HCT116 (cell line): ENCODE results near the gene ARAP1. TPM values are rescaled to one million over a fixed set of nuclear protein-coding genes. Genes with fewer than 3 reads are reported as not detected.
A peak's percentile ranks its signal among the peaks of the same experiment; 100 is the strongest.

ENCODE experiments used
- ATAC-seq: fragments of 200-7000 bp; cut with Tn5 transposase; 2 replicates; pipeline ENCODE4 v1.9.1; 2020; ENCODE audit warnings: mild to moderate bottlenecking, moderate library complexity
- BruUV-seq: library from RNA; stranded (reverse); fragments of 400-500 nt; replicated peaks from 2 replicates; lab custom pipeline; 2021; lab: Mats Ljungman, UMichigan
- CTCF ChIA-PET: fragments of 300-600 bp; sonication (Branson Sonifier 250); formaldehyde crosslinking; loops from one replicate; lab custom pipeline; 2021; ENCODE audit warnings: antibody characterized with exemption; lab: Charles Lee
- POLR2A ChIA-PET: fragments of 300-600, 350-600 bp; sonication (Branson Sonifier 250); formaldehyde crosslinking; loops from one replicate; lab custom pipeline; 2021; ENCODE audit warnings: antibody characterized with exemption; lab: Charles Lee
- RAD21 ChIA-PET, 2 experiments: fragments of 300-600 bp; sonication (Branson Sonifier 250); formaldehyde crosslinking; loops; one replicate each; lab custom pipeline; 2023; ENCODE audit warnings: low total read pairs in 2 of 2; ENCODE audit not compliant: uncharacterized antibody in 2 of 2, unreplicated experiment in 2 of 2, low non-redundant PET in 1 of 2; lab: Charles Lee
- DNase-seq: peaks from one replicate; pipeline ENCODE4 v3.0.0-alpha.2; 2010; ENCODE audit warnings: low read depth, low spot score
- H2AFZ ChIP-seq: fragments of 200-600 bp; shearing (Covaris generic), sonication (generic); 2 replicates; pipeline ENCODE4 v1.6.1; 2017; ENCODE audit warnings: low read depth, mixed run types, mixed read lengths, antibody characterized with exemption, low read length; ENCODE audit not compliant: poor library complexity, severe bottlenecking
- H3K27ac ChIP-seq: 2 replicates; pipeline ENCODE4 v1.5.1; 2012; ENCODE audit warnings: low read depth, low read length
- H3K27me3 ChIP-seq: fragments of 200-600 bp; sonication (generic); 2 replicates; pipeline ENCODE4 v1.6.1; 2016; ENCODE audit warnings: mixed run types, low read length, mixed read lengths; ENCODE audit not compliant: insufficient read depth
- H3K36me3 ChIP-seq, 2 experiments: fragments of 200-500 bp in 1 of 2; fragments of 200-600 bp in 1 of 2; sonication (Bioruptor generic) in 1 of 2; sonication (generic) in 1 of 2; 2 replicates each; pipeline versions ENCODE4 v1.5.1 to v1.6.1; 2014 to 2016; ENCODE audit warnings: low read length in 2 of 2, inconsistent platforms in 1 of 2, mixed read lengths in 1 of 2, mixed run types in 1 of 2; ENCODE audit not compliant: insufficient read depth in 2 of 2, control insufficient read depth in 1 of 2
- H3K4me1 ChIP-seq, 2 experiments: fragments of 200-600 bp in 1 of 2; sonication (generic) in 1 of 2; 2 replicates each; pipeline versions ENCODE4 v1.5.1 to v1.6.1; 2012 to 2017; ENCODE audit warnings: low read length in 2 of 2, inconsistent platforms in 1 of 2, mild to moderate bottlenecking in 1 of 2, mixed read lengths in 1 of 2, mixed run types in 1 of 2, moderate library complexity in 1 of 2; ENCODE audit not compliant: insufficient read depth in 2 of 2, control insufficient read depth in 1 of 2
- H3K4me2 ChIP-seq: fragments of 200-600 bp; sonication (generic); 2 replicates; pipeline ENCODE4 v1.6.1; 2017; ENCODE audit warnings: mixed run types, low read length, mixed read lengths
- H3K4me3 ChIP-seq, 2 experiments: fragments of 200-600 bp in 1 of 2; sonication (generic) in 1 of 2; replicated peaks in 1 of 2; 2 replicates each; pipeline ENCODE4 v1.5.1; 2011 to 2016; ENCODE audit warnings: low read length in 2 of 2, control low read depth in 1 of 2, low read depth in 1 of 2, mild to moderate bottlenecking in 1 of 2, mixed read lengths in 1 of 2, mixed run types in 1 of 2
- H3K79me2 ChIP-seq: fragments of 200-600 bp; sonication (generic); 2 replicates; pipeline ENCODE4 v1.6.1; 2017; ENCODE audit warnings: mild to moderate bottlenecking, mixed run types, low read length, moderate library complexity, mixed read lengths; ENCODE audit not compliant: insufficient read depth
- H3K9ac ChIP-seq: fragments of 200-600 bp; sonication (generic); 2 replicates; pipeline ENCODE4 v1.6.1; 2016; ENCODE audit warnings: low read length, mixed read lengths
- H3K9me2 ChIP-seq: fragments of 200-600 bp; sonication (generic), shearing (Covaris generic); 2 replicates; pipeline ENCODE4 v1.6.1; 2017; ENCODE audit warnings: mixed run types, mild to moderate bottlenecking, moderate library complexity; ENCODE audit not compliant: insufficient read depth
- H3K9me3 ChIP-seq, 2 experiments: fragments of 200-500 bp in 1 of 2; fragments of 200-600 bp in 1 of 2; sonication (Bioruptor generic) in 1 of 2; sonication (generic) in 1 of 2; 2 replicates each; pipeline ENCODE4 v1.6.1; 2014 to 2017; ENCODE audit warnings: low read length in 2 of 2, mixed read lengths in 2 of 2, inconsistent platforms in 1 of 2, low read depth in 1 of 2, mild to moderate bottlenecking in 1 of 2, mixed run types in 1 of 2, moderate library complexity in 1 of 2; ENCODE audit not compliant: control insufficient read depth in 1 of 2, insufficient read depth in 1 of 2
- H4K20me1 ChIP-seq: fragments of 200-600 bp; sonication (generic), shearing (Covaris generic); 2 replicates; pipeline ENCODE4 v1.6.1; 2017; ENCODE audit warnings: mixed run types, mild to moderate bottlenecking, moderate library complexity; ENCODE audit not compliant: insufficient read depth
- ATF3 ChIP-seq: IDR thresholded peaks from 2 replicates; pipeline ENCODE4 v1.6.1; 2012
- CEBPB ChIP-seq: IDR thresholded peaks from 2 replicates; pipeline ENCODE4 v1.6.1; 2012; ENCODE audit warnings: low read depth
- EGR1 ChIP-seq: IDR thresholded peaks from 2 replicates; pipeline ENCODE4 v1.6.1; 2012; ENCODE audit warnings: low read depth
- ELF1 ChIP-seq: IDR thresholded peaks from 2 replicates; pipeline ENCODE4 v1.6.1; 2012; ENCODE audit warnings: low read depth, borderline replicate concordance
- EZH2 ChIP-seq: fragments of 200-600 bp; sonication (generic); IDR thresholded peaks from 2 replicates; pipeline ENCODE4 v1.6.1; 2017; ENCODE audit warnings: antibody characterized with exemption, mixed run types
- EZH2phosphoT487 ChIP-seq: fragments of 200-600 bp; IDR thresholded peaks from 2 replicates; pipeline ENCODE4 v1.6.1; 2018; ENCODE audit warnings: antibody characterized with exemption, borderline replicate concordance
- FOSL1 ChIP-seq: IDR thresholded peaks from 2 replicates; pipeline ENCODE4 v1.6.1; 2012; ENCODE audit warnings: low read depth
- JUND ChIP-seq: IDR thresholded peaks from 2 replicates; pipeline ENCODE4 v1.6.1; 2012
- POLR2A ChIP-seq: IDR thresholded peaks from 2 replicates; pipeline ENCODE4 v1.7.0; 2011; ENCODE audit warnings: borderline replicate concordance; ENCODE audit not compliant: insufficient read depth, insufficient read length; ENCODE audit errors: extremely low read depth
- SIN3A ChIP-seq: IDR thresholded peaks from 2 replicates; pipeline ENCODE4 v1.6.1; 2012; ENCODE audit warnings: low read depth
- SP1 ChIP-seq: IDR thresholded peaks from 2 replicates; pipeline ENCODE4 v1.6.1; 2012; ENCODE audit warnings: low read depth
- ZBTB33 ChIP-seq: IDR thresholded peaks from 2 replicates; pipeline ENCODE4 v1.6.1; 2011; ENCODE audit warnings: mild to moderate bottlenecking, low read length, moderate library complexity; ENCODE audit not compliant: insufficient replicate concordance; ENCODE audit errors: extremely low read depth
- ZFX ChIP-seq: fragments of 450-650 bp; IDR thresholded peaks from 2 replicates; pipeline ENCODE4 v1.6.1; 2017
- intact Hi-C: fragments of 100-400 bp; cut with micrococcal nuclease; formaldehyde crosslinking; loops from 2 replicates; pipeline ENCODE4 v1.10.0; 2022
- total RNA-seq: library from RNA; stranded (reverse); gene quantifications from one replicate; pipeline ENCODE4 v1.2.1, GENCODE V29; 2021; ENCODE audit not compliant: unreplicated experiment

ARAP1 gene
- total RNA-seq, 1 experiment from 2014 or later: 57.4 TPM

GRCh38 chr11:72741429-72741833, 10.8 kb downstream of the ARAP1 start:
- peak overlapping the region; percentile 24; the same call in 1 of the 2 replicates for H3K27ac ChIP-seq
- H3K4me2 ChIP-seq: peak overlapping the region; percentile 47
- peaks cover 13 to 62% of the 10 kb centered on the region in 2 experiments for H3K4me1 ChIP-seq
- RAD21 ChIA-PET: interaction anchor here in 1 of 2 experiments (0.5 to 0.7 kb wide), 2 partner anchors 46 to 566 kb away, joined by 3 read pairs; no protein-coding TSS in a partner anchor
- H3K9me2 ChIP-seq: no peaks in the 10 kb centered on the region
- CTCF ChIA-PET: interaction anchor here (1.0 to 1.5 kb wide), 2 partner anchors 16 to 41 kb away, joined by 3 to 6 read pairs; no protein-coding TSS in a partner anchor
- no TSS peak for BruUV-seq
- no peaks in the 10 kb centered on the region for H3K36me3 ChIP-seq
- DNase-seq: no peak
- H3K27me3 ChIP-seq: no peaks in the 10 kb centered on the region
- no peaks in the 10 kb centered on the region for H4K20me1 ChIP-seq
- H3K9me3 ChIP-seq: no peaks in the 10 kb centered on the region
- no peak overlapping the region for H3K4me3 ChIP-seq
- POLR2A ChIA-PET: no interaction called here
- no peak overlapping the region for H2AFZ ChIP-seq
- no peak for ATAC-seq
- peak overlapping the region; percentile 21; the same call in 1 of the 2 replicates for H3K9ac ChIP-seq
- TF ChIP-seq JUND (no peak), CEBPB (no peak), EZH2phosphoT487 (no peak), SP1 (no peak), EZH2 (no peak), ZBTB33 (no peak), ATF3 (no peak), ZFX (no peak), SIN3A (no peak), EGR1 (no peak), POLR2A (no peak), FOSL1 (no peak), ELF1 (no peak)
- peaks cover 5% of the 10 kb centered on the region; the same call in 1 of the 2 replicates for H3K79me2 ChIP-seq
- intact Hi-C loops: no loop called here
